ENCODE data around the gene CNOT6L.
"Not testable (repeated sequence)": the region's sequence is repeated elsewhere in the genome, so short reads cannot be mapped to it uniquely, and the experiment has no call there.

The CNOT6L gene

GRCh38 chr4:77777135-77777807 is 41.9 kb downstream of the CNOT6L start:
- no peak for DNase-seq

- no peak for DNase-seq
These were observed 42.7 kb downstream of the CNOT6L start for GRCh38 chr4:77776182-77777134.

GRCh38 chr4:77773101-77773500 is 46.1 kb downstream of the CNOT6L start:
- DNase-seq, result no peak

GRCh38 chr4:77771566-77771965 is 47.6 kb downstream of the CNOT6L start:
- no peak for DNase-seq

- DNase-seq, result no peak
These were observed 53.4 kb downstream of the CNOT6L start for GRCh38 chr4:77765720-77766119.

GRCh38 chr4:77762531-77762930 is 56.6 kb downstream of the CNOT6L start:
- no peak for DNase-seq

- DNase-seq, result no peak
These were observed 57.6 kb downstream of the CNOT6L start for GRCh38 chr4:77761595-77761994.

GRCh38 chr4:77758804-77759203 is 60.4 kb downstream of the CNOT6L start:
- DNase-seq, result no peak

GRCh38 chr4:77751764-77752163 is 67.4 kb downstream of the CNOT6L start:
- no peak for DNase-seq

GRCh38 chr4:77745792-77746191 is 73.4 kb downstream of the CNOT6L start:
- no peak for DNase-seq

GRCh38 chr4:77742054-77742453 is 77.1 kb downstream of the CNOT6L start:
- no peak for DNase-seq

GRCh38 chr4:77740480-77740879 is 78.7 kb downstream of the CNOT6L start:
- no peak for DNase-seq

GRCh38 chr4:77734928-77735327 is 84.2 kb downstream of the CNOT6L start:
- DNase-seq, result peak; percentile 32

- DNase-seq, result no peak
These were observed 87.5 kb downstream of the CNOT6L start for GRCh38 chr4:77731656-77732055.

- no peak for DNase-seq
These were observed 90.7 kb downstream of the CNOT6L start for GRCh38 chr4:77728420-77728819.

GRCh38 chr4:77721073-77721472 is 98.1 kb downstream of the CNOT6L start:
- DNase-seq, result no peak

- not testable (repeated sequence) for DNase-seq
These were observed 100.7 kb downstream of the CNOT6L start for GRCh38 chr4:77718500-77718899.

- no peak for DNase-seq
These were observed 103.5 kb downstream of the CNOT6L start for GRCh38 chr4:77715414-77716290.

GRCh38 chr4:77714514-77714913 is 104.7 kb downstream of the CNOT6L start:
- no peak for DNase-seq

- DNase-seq, result no peak
These were observed 105.3 kb downstream of the CNOT6L start for GRCh38 chr4:77713884-77714283.

GRCh38 chr4:77712675-77713074 is 106.5 kb downstream of the CNOT6L start:
- DNase-seq, result no peak

GRCh38 chr4:77711469-77711868 is 107.7 kb downstream of the CNOT6L start:
- no peak for DNase-seq

- DNase-seq, result no peak
These were observed 108.5 kb downstream of the CNOT6L start for GRCh38 chr4:77710684-77711083.

All from fibroblast of skin of back (primary cell).